GM18526 (cell line): ENCODE results near the gene EXD1.

ENCODE experiments used
- POLR2A ChIP-seq: IDR thresholded peaks from 3 replicates; pipeline ENCODE4 v1.6.1; 2011; ENCODE audit not compliant: insufficient read length; ENCODE audit errors: extremely low read depth

EXD1 gene

DNA sequence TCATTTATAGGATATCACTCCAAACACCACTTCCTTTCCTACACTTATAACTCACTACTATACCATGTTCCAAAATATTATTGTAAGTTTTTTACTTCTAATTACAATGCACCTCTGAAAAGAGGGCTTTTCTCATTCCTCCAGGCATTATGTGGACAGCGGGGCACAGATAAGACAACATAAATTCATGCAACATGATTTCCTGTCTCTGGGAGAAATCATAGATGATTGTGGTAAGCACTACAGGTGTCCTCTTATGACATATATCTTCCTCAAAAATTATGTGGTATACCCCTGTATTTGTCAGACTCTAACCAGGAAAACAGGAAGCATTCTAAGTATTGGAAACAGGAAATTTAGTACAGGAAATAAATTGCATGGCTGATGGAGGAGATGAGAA is 68.8 kb downstream of the EXD1 start:
- no peak for TF ChIP-seq POLR2A

DNA sequence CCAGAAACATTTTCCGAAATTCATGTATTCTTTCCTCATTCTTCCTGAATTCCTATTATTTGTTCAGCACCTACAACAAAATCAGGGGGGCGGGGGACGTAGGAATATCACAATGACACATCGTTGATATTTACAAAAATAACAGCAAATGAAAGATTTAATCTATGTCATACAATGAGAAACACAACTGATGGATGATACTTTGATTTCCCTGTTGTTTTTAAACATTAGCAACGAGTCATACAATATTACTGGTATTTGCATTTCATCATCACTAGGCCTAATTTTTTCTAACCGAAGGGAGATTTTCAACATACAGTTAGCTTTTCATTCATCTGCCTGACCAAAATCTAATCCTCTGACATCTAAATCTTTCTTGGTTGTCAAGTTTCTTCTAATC is 69.2 kb downstream of the EXD1 start:
- no peak for TF ChIP-seq POLR2A

DNA sequence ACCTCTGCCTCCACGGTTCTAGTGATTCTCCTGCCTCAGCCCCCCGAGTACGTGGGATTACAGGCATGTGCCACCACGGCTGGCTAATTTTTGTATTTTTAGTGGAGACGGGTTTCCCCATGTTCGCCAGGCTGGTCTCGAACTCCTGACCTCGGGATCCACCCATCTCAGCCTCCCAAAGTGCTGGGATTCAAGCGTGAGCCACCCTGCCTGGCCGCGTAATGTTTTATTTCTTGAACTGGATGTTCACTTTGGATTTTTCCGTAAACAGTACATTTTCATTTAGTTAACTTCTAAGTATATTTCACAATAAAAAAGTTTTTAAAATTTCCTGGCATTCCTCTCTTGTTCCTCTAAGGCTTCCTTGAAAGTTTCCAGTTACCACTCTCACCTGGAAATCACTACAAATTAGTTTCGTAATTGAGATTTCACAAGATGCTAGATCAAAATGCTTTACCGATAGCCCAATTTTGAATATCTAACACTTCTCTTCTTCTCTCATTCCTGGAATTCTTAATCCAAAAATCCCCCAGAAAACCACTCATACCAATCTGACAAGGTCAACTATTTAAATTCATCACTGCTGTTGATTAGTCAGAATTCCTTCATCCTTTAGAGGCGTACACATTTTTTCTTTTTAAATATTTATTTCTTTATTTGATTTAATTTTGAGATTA is 69.8 kb downstream of the EXD1 start:
- no peak for TF ChIP-seq POLR2A

DNA sequence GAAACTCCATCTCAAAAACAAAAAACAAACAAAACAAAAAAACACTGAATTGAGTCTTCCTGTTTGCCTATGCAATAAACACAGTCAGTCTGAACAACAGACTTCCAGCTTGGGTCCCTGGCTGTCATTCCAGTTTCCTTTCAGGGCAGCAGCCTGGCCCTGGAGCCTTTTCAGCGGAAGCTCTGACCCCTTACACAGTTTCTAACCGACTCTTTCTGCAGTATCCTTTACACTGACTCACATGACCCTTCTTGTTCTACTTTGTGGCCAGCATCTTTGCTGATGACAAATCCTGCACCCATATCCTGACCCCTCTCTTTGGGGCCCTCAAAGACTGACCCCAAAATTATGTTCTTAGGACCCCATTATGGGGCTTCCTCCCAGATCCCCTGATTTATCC is 76.1 kb downstream of the EXD1 start:
- TF ChIP-seq POLR2A = no peak

DNA sequence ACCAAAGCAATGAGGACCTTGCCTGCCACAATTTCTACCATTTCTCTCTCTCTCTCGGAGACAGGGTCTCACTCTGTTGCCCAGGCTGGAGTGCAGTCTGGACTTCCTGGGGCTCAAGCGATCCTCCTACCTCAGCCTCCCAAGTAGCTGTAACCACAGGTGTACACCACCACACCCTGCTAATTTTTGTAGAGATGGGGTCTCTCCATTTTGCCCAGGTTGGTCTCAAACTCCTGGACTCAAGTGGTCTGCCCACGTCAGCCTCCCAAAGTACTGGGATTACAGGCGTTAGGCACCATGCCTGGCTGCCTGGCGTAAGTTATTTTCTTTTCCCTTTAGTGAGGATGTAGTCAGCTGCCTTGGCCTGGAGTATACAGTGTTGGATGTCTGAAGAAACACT is 76.8 kb downstream of the EXD1 start:
- TF ChIP-seq POLR2A = no peak

DNA sequence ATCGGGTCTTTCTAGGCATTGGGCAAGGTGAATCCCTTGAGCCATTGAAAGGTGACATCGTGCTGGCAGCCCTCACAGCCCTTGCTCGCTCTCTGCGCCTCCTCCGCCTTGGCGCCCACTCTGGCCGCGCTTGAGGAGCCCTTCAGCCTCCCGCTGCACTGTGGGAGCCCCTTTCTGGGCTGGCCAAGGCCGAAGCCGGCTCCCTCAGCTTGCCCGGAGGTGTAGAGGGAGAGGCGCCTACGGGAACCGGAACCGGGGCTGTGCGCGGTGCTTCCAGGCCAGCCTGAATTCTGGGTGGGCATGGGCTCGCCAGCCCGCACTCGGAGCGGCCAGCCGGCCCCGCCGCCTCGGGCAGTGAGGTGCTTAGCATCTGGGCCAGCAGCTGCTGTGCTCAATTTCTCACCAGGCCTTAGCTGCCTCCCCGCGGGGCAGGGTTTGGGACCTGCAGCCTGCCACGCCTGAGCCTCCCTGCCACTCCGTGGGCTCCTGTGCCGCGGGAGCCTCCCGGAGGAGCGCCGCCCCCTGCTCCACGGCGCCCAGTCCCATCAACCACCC is 79.0 kb downstream of the EXD1 start:
- TF ChIP-seq POLR2A = no peak

DNA sequence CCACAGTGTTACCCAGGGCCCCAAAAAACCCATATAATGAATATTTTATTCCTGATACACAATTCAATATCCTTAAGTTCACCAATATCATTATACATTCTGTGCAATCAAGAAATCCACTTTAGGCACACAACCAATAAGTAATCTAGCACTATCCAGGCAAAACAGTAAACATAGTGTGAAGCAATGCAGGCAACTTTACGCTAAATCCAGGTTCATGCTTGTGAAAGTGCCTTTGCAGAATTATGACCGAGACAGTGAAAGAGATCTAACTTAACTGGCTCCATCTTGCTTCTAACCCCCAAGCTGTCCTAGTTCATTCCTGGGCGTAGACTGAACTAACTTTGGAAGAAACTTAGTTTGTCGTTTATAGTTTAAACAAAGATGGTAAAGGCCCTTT is 80.3 kb downstream of the EXD1 start:
- TF ChIP-seq POLR2A = no peak

DNA sequence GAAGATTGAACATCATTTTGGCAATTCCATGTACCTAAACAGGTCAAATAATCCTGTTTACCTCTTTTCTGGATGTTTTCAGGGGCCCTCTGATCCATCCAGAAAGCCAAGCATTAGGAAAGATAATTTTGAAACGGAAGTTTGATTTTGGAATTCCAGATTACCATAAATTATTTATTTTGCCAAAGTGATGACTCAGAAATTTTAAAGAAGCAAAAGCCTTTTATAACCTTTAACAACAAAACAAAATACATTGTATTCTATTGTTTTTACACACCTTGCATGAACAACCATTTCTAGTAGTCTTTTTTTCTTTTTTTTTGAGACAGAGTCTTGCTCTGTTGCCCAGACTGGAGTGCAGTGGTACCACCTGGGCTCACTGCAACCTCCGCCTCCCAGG is 82.5 kb downstream of the EXD1 start:
- no peak for TF ChIP-seq POLR2A

DNA sequence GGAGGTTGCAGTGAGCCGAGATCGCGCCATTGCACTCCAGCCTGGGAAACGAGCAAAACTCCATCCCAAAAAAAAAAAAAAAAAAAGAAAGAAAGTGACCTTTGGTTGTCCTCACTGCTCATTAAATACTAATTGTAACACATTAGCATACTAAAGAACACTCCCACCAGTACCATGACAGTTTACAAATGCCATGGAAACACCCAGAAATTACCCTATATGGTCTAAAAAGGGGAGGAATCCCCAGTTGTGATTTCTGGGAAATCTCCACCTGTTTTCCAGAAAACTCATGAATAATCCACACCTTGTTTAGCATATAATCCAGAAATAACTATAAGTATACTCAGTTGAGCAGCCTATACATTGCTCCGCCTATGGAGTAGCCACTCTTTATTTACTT is 90.9 kb downstream of the EXD1 start:
- no peak for TF ChIP-seq POLR2A

DNA sequence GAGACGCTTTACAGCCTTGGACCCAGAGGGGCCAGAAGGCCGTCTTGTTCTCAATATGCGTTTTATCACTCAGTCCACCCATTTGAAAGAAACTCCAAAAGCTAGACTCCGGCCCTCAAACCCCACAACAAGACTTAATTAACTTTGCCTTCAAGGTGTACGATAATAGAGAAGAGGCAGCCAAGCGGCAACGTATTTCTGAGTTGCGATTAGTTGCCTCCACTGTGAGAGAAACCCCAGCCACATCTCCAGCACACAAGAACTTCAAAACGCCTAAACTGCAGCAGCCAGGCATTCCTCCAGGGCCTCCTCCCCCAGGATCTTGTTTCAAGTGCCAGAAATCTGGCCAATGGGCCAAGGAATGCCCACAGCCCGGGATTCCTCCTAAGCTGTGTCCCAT is 97.1 kb downstream of the EXD1 start:
- TF ChIP-seq POLR2A = no peak
